RWPE2 (cell line): ENCODE measurements around the gene EGR4.
A peak's percentile ranks its signal among the peaks of the same experiment; 100 is the strongest.

ENCODE experiments used
- ATAC-seq: fragments of 200-7000 bp; cut with Tn5 transposase; 3 replicates; pipeline ENCODE4 v1.9.1; 2021; ENCODE audit warnings: low read depth
- DNase-seq: peaks from one replicate; pipeline ENCODE4 v3.0.0-alpha.2; 2020; ENCODE audit warnings: low spot score
- H3K27ac ChIP-seq: fragments of 450-650 bp; 2 replicates; pipeline ENCODE4 v1.5.1; 2017; ENCODE audit warnings: mild to moderate bottlenecking; ENCODE audit not compliant: poor library complexity, severe bottlenecking
- H3K27me3 ChIP-seq: fragments of 250-450 bp; sonication (Bioruptor Pico); 2 replicates; pipeline ENCODE4 v1.5.1; 2021; ENCODE audit warnings: mild to moderate bottlenecking, moderate library complexity; ENCODE audit not compliant: insufficient read depth, poor library complexity, severe bottlenecking
- H3K36me3 ChIP-seq: fragments of 250-450 bp; sonication (Bioruptor Pico); 2 replicates; pipeline ENCODE4 v1.5.1; 2020; ENCODE audit warnings: low read depth, mild to moderate bottlenecking, moderate library complexity
- H3K4me1 ChIP-seq: fragments of 250-450 bp; sonication (Bioruptor Pico); 2 replicates; pipeline ENCODE4 v1.5.1; 2021; ENCODE audit warnings: mild to moderate bottlenecking, moderate library complexity; ENCODE audit not compliant: insufficient read depth, poor library complexity, severe bottlenecking
- H3K4me3 ChIP-seq: fragments of 250-450 bp; sonication (Bioruptor Pico); 2 replicates; pipeline ENCODE4 v1.5.1; 2021; ENCODE audit warnings: mild to moderate bottlenecking, moderate library complexity; ENCODE audit not compliant: severe bottlenecking
- H3K9me3 ChIP-seq: fragments of 250-450 bp; sonication (Bioruptor Pico); 2 replicates; pipeline ENCODE4 v1.5.1; 2021; ENCODE audit warnings: mild to moderate bottlenecking, moderate library complexity; ENCODE audit not compliant: severe bottlenecking
- CTCF ChIP-seq: fragments of 450-650 bp; IDR thresholded peaks from one replicate; pipeline ENCODE4 v1.5.1; 2017; ENCODE audit warnings: mild to moderate bottlenecking, moderate library complexity; ENCODE audit not compliant: poor library complexity, severe bottlenecking

EGR4 gene

GRCh38 chr2:73291461-73292315 is 1.7 kb downstream of the EGR4 start:
- Histone ChIP-seq H3K36me3 (no peaks in the 10 kb centered on the region), H3K27ac (no peak overlapping the region), H3K4me1 (no peaks in the 10 kb centered on the region), H3K27me3 (peaks cover 62% of the 10 kb centered on the region), H3K9me3 (peaks cover 3% of the 10 kb centered on the region), H3K4me3 (no peak overlapping the region)
- peak; percentile 18; the same call in 2 of the 3 replicates for ATAC-seq
- no peak for TF ChIP-seq CTCF
- no peak for DNase-seq

GRCh38 chr2:73291093-73291460 is 2.3 kb downstream of the EGR4 start:
- no peak for TF ChIP-seq CTCF
- no peak for DNase-seq
- ATAC-seq, result peak; percentile 44
- Histone ChIP-seq H3K27me3 (peaks cover 62% of the 10 kb centered on the region), H3K9me3 (peaks cover 3% of the 10 kb centered on the region), H3K4me1 (no peaks in the 10 kb centered on the region), H3K27ac (no peak overlapping the region), H3K4me3 (no peak overlapping the region), H3K36me3 (no peaks in the 10 kb centered on the region)

GRCh38 chr2:73290049-73290839 is 3.1 kb downstream of the EGR4 start:
- H3K4me3 ChIP-seq, result no peak overlapping the region
- no peaks in the 10 kb centered on the region for H3K4me1 ChIP-seq
- peak; percentile 64 for TF ChIP-seq CTCF
- ATAC-seq (0 out of 3 replicates have a peak, but pooled peaks have one; percentile 31), DNase-seq (no peak)
- H3K36me3 ChIP-seq, result no peaks in the 10 kb centered on the region
- H3K27ac ChIP-seq, result no peak overlapping the region
- peaks cover 60% of the 10 kb centered on the region for H3K27me3 ChIP-seq
- peaks cover 3% of the 10 kb centered on the region for H3K9me3 ChIP-seq

GRCh38 chr2:73289304-73289703 is 4.0 kb downstream of the EGR4 start:
- Histone ChIP-seq H3K4me3 (no peak overlapping the region), H3K9me3 (peaks cover 3% of the 10 kb centered on the region), H3K27ac (no peak overlapping the region), H3K36me3 (no peaks in the 10 kb centered on the region), H3K4me1 (no peaks in the 10 kb centered on the region), H3K27me3 (peaks cover 52% of the 10 kb centered on the region)
- TF ChIP-seq CTCF, result no peak
- DNase-seq, result no peak
- no peak for ATAC-seq
